OCI-M2 (cell line): ENCODE data around the gene OR6C68.
"Not testable (repeated sequence)": the region's sequence is repeated elsewhere in the genome, so short reads cannot be mapped to it uniquely, and the experiment has no call there.

ENCODE experiments used
- DNase-seq: peaks from one replicate; lab custom pipeline; 2025; ENCODE audit not compliant: unreplicated experiment; lab: John Stamatoyannopoulos, UW

OR6C68 gene

DNA sequence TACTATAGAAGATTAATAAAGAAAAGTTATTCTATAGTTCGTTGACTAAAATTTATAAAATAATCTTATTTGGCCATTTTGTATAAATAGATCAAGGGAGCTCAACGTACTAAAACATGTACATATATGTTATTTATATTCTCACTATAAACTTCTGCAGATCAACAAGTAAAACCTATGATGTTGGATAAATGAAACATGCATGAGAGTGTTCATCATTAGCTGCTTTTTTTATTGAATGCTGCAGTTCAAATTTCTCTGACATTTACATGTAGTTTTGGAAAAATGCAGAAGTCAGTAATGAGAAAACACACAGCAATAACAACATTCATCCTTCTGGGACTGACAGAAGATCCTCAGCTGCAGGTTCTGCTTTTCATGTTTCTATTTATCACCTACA is at the start of gene OR6C68:
Gene OR6C68 (plus strand): TSS at position 301 of the 400 bp plus-strand sequence. CDS start 0 bp downstream, at position 301.
- no peak for DNase-seq

DNA sequence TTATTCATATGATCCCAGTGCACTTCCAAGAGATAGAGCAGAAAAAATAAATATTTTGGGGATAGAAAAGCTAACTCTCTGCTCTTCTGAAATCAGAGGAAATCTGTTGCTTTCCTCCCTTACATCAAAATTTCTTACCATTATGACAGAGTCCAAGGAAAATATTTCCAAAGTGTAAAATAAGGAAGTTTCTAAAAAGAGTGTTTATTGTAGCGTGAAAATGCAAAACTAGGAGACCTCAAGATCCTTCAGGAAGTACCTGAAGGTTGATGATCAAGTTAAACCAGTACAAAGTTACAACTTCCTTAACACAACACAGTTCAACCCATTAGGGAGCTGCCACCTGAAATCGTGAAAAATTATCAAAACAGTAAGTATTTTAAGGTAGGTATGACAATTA is 48.4 kb upstream of the OR6C68 start, which contains the start of gene OR6C2:
Gene OR6C2 (plus strand): TSS at position 301 of the 400 bp plus-strand sequence. CDS start 8,138 bp downstream, outside the sequence.
- no peak for DNase-seq

DNA sequence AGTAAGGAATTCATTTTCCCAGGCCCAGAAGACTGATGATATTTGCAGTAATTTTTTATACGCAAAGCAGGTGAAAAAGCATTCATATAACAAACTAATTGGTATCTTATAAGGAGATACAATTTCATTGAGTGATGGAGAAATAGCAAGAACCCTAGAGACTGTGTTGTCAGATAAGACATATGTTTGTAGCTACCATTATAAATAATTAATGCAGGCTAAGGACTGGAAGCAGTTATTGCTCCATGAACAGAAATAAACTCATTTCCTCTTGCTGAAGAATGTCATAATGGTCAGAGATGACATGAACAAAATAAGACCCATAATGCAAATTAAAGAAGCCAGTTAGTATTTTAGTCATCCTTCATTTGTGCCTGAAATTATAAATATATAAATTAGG is 46.8 kb upstream of the OR6C68 start:
- no peak for DNase-seq

DNA sequence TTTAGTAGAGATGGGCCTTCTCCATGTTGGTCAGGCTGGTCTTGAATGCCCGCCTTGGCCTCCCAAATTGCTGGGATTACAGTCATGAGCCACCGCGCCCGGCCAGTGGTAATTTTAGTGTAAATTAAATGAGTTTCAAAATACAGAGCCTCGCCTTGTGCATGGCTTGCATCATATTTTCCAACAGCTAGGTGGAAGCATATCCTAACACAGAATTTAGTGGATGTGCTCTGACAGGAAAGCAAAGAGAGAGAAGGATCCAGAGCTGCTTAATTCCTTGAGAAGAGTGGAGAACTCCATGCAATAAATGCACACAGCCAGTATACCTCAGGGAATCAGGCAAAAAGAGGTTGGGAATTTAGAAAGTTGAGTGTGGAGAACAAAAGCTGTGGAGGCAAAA is 45.9 kb upstream of the OR6C68 start:
- DNase-seq, result no peak

DNA sequence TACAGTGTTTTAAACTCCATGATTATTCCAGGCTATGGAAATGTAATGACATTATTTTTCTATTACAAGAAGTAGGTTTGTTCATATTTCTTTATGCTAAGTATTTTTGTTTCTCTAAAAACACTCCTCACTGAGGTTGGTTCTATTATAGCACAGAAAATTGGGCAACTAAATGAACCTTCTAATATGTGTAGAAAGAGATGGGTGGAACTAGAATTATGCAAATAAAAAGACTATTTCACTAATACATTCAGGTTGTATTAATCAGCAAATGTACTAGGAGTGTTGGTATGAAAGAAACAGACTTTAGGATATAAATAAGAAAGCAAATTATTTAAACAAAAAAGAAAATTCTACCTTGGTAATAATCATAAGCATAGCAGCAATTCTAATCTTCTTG is 43.4 kb upstream of the OR6C68 start:
- no peak for DNase-seq

DNA sequence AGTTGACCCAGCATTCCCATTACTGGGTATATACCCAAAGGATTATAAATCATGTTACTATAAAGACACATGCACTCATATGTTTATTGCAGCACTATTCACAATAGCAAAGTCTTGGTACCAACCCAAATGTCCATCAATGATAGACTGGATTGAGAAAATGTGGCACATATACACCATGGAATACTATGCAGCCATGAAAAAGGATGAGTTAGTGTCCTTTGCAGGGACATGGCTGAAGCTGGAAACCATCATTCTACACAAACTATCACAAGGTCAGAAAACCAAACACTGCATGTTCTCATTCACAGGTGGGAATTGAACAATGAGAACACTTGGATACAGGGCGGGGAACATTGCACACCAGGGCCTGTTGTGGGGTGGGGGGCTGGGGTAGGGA is 27.3 kb upstream of the OR6C68 start:
- DNase-seq, result not testable (repeated sequence)

DNA sequence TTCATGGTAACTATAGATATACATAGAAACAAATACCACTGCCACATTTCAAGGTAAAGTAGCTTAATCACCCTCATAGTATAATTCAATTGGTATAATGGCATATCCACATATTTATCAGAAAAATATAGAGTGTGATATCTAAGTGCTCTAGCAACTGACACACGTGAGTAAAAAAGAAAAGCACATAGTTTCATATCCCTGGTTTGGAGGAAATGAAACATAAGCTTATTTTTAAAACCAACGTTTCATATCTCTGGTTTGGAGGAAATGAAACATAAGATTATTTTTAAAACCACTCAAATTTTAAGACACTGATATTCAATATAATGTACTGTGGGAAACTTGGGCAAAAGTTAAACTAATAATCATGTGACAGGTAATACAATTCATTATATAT is 24.3 kb upstream of the OR6C68 start:
- no peak for DNase-seq

DNA sequence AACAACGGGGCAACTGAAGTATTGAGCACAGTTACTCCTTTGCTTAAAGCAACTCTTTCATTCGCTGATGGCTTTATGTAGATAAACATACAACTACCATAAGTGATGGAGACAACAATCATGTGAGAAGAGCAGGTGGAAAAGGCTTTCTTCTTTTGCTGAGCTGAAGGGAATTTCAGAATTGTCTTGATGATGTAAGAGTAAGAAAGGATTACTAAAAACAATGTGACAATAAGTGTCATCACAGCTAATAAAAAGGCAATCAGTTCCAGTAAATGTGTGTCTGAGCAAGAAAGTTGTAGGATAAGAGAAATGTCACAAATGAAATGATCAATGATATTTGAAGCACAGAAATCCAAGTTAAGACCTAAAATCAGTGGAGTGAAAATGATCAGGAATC is 22.9 kb upstream of the OR6C68 start:
- DNase-seq, result no peak

DNA sequence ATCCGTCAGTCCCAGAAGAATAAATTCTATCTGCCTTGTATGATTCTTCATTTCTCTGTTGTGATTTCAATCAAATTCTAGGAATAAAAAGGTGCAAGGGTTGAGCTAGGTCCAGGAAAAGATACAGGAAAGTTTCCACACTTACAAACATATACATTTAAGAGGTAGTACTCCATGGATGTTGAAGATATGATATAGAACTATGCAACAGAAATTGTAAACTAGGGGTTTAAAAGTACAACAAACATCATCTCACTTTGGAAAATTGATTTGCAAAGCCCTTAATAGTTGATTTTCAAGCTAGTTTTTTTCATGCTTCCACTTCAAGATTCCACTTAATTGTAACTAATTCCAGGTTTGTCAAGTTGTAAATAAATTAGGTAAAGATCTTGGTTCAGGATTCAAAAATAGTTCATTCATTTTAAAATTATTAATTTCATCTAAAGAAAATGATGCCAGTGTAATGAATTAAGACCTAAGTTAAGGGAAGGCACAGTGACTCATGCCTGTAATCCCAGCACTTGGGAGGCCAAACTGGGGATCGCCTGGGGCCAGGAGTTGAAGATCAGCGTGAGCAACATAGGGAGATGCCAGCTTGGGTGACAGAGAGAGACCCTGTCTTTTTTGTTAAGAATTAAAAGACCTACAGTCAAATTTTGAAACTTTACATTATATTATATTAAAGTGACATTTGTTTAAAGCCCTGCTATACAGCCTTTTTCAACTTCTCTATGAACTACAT is 21.9 kb upstream of the OR6C68 start, which contains the start of gene OR6C70:
Gene OR6C70 (minus strand): TSS at position 51 of the 742 bp plus-strand sequence. CDS start 0 bp downstream, at position 51.
- no peak for DNase-seq

DNA sequence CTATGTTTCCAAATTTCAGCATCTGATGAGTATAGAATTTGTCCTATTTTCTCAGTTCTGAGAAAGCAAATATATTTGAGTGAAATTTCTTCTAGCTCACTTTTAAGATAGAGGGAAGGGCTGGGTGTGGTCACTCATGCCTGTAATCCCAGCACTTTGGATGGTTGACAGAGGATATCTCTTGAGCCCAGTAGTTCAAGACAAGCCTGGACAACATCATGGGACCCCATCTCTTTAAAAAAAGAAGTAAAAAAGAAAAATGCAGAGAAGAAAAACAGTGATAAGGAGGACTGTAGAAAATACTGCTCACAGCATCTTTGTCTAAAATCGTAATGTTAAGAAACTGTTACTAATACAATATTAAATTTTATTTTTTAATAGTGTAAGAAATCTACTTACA is 19.9 kb upstream of the OR6C68 start:
- DNase-seq, result no peak

DNA sequence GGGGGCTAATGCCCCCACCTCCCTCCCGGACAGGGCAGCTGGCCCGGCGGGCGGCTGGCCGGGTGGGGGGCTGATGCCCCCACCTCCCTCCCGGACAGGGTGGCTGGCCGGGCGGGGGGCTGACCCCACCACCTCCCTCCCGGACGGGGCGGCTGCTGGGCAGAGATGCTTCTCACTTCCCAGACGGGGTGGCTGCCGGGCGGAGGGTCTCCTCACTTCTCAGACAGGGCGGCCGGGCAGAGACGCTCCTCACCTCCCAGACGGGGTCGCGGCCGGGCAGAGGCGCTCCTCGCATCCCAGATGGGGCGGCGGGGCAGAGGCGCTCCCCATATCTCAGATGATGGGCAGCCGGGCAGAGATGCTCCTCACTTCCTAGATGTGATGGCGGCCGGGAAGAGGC is 13.0 kb upstream of the OR6C68 start:
- not testable (repeated sequence) for DNase-seq

DNA sequence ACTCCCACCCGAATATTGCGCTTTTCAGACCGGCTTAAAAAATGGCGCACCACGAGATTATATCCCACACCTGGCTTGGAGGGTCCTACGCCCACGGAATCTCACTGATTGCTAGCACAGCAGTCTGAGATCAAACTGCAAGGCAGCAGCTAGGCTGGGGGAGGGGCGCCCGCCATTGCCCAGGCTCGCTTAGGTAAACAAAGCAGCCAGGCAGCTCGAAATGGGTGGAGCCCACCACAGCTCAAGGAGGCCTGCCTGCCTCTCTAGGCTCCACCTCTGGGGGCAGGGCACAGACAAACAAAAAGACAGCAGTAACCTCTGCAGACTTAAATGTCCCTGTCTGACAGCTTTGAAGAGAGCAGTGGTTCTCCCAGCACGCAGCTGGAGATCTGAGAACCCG is 7.9 kb upstream of the OR6C68 start:
- DNase-seq, result not testable (repeated sequence)

DNA sequence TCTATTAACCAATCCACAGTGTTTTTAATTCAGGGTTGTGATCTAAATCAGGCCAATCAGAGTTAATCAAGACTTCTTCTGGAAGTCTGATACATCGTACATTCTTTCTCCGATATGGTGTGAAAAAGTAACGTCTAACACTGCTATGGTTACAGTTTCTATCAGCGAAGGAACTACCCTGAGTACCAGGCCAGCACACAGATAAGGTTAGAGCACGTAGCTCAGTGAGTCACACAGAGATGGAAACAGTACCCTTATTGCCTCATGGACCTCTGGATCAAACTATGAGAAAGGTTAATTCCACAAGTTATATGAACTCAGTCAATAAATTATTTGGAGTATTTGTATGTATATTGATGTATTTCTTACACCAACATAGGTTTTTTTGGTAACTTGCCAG is 3.3 kb downstream of the OR6C68 start:
- DNase-seq, result no peak

DNA sequence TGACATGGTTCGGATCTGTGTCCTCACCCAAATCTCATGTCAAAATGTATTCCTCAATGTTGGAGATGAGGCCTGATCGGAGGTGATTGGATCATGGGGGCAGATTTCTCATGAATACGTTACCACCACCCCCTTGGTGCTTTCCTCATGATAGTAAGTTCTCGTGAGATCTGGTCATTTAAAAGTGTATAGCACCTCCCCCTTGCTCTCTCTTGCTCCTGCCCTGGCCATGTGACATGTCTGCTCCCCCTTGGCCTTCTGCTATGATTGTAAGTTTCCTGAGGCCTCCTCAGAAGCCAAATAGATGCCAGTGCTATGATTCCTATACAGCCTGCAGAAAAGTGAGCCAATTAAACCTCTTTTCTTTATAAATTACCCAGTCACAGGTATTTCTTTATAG is 7.1 kb downstream of the OR6C68 start:
- DNase-seq, result no peak

DNA sequence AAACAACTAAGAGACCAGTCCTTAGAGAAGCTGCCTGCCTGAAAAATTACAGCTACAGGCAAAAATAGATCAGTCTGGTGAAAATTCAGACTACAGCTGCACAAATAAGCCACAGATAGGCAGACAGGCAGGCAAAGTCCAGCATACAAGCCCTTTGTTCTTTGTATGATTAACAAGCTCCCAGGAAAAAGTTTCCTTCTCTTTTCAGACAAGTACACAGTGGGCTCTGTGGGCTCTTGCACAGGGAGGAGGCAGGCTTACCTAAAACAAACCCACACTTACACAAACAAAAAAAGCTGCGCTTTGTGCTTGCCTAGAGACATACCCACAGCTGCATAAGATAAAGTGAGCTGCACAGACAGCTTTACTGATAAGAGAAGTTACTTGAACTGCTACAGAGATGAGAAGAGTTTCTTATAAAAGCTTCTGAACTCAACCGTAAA is 7.7 kb downstream of the OR6C68 start:
- DNase-seq, result no peak

DNA sequence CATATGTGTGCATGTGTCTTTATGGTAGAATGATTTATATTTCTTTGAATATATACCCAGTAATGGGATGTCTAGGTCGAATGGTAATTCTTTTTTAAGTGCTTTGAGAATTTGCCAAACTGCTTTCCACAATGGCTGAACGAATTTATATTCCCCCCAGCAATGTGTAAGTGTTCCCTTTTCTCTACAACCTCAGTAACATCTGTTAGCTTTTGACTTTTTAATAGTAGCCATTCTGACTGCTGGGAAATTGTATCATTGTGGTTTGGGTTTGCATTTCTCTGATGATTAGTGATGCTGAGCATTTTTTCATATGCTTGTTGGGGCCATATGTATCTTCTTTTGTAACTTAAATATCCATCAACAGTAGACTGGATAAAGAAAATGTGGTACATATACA is 9.4 kb downstream of the OR6C68 start:
- no peak for DNase-seq

DNA sequence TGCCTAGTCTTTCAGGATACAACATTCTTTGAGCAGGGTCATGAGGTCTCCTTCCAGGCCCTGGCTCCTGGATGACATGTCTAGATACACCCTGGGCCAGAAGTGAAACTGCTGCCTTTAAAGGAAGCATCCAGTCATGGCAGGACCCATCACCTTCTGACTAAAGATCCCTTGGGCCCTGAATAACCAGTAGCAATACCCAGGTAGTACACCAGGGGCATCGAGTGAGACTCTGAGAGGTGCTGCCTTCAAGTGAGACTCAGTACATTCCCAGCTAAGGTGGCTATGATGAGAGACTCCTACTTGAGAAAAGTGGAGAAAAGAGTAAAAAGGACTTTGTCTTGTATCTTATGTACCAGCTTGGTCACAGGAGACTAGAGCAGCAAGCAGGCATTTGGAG is 23.5 kb downstream of the OR6C68 start:
- no peak for DNase-seq

DNA sequence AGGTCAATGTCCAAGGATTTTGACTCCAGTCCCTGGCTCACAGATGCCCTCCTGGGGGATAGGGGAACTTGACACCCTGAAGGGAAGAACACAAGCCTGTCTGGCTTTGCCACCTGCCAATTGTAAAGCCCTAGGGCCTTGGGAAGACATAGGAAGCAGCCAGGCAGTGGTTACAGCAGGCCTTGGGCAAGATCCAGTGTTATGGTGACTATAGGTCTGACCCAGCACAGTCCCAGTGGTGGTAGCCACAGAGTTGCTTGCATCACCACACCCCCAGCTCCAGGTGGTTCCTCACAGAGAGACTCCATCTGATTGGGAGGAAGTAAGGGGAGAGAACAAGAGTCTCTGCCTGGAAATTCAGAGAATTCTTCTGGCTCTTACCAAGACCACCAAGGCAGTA is 24.2 kb downstream of the OR6C68 start:
- no peak for DNase-seq
